K562 (cell line): ENCODE data around the gene ADM2. TPM values are rescaled to one million over a fixed set of nuclear protein-coding genes. Genes with fewer than 3 reads are reported as not detected.

Experiments used
- ELK3 ChIP-seq: fragments of 450-650 bp; formaldehyde crosslinking; IDR thresholded peaks from 2 replicates; pipeline ENCODE4 v1.4.0; 2020; ENCODE audit warnings: mild to moderate bottlenecking
- L3MBTL2 ChIP-seq: fragments of 450-650 bp; IDR thresholded peaks from 2 replicates; pipeline ENCODE4 v1.6.1; 2016; ENCODE audit warnings: mild to moderate bottlenecking, moderate library complexity
- LEF1 ChIP-seq: fragments of 450-650 bp; IDR thresholded peaks from 2 replicates; pipeline ENCODE4 v1.6.1; 2016; ENCODE audit warnings: mild to moderate bottlenecking
- MNT ChIP-seq, 2 experiments: fragments of 450-650 bp; conservative IDR thresholded peaks; 2 replicates each; pipeline ENCODE4 v1.6.1; 2017; ENCODE audit warnings: mild to moderate bottlenecking in 2 of 2, moderate library complexity in 2 of 2
- NFIC ChIP-seq: fragments of 450-650 bp; IDR thresholded peaks from 2 replicates; pipeline ENCODE4 v1.6.1; 2017; ENCODE audit warnings: mild to moderate bottlenecking, inconsistent platforms
- POLR2AphosphoS2 ChIP-seq: IDR thresholded peaks from 2 replicates; pipeline ENCODE4 v1.6.1; 2012; ENCODE audit warnings: low read length, improper control_type of control experiment
- ZBTB33 ChIP-seq: sonication (generic); formaldehyde crosslinking; IDR thresholded peaks from 2 replicates; pipeline ENCODE4 v1.8.1; 2023; ENCODE audit warnings: mild to moderate bottlenecking, missing genetic modification reagents
- ZNF384 ChIP-seq: IDR thresholded peaks from 2 replicates; pipeline ENCODE4 v1.6.1; 2012; ENCODE audit warnings: low read depth, low read length, improper control_type of control experiment
- polyA plus RNA-seq, 8 experiments: library from polyadenylated mRNA; depleted of rRNA in 4 of 8; stranded (reverse) in 5 of 8; unstranded in 3 of 8; fragments of >200 nt; fragmentation: Nextera tagmentation in 2 of 8; fragmentation: Illumina TruSeq in 1 of 8; extraction: Ambion mirVana in 2 of 8; extraction: Trizol in 1 of 8; gene quantifications; 2 replicates each; pipeline versions ENCODE4 v1.2.1 to v1.2.3, GENCODE V29; 2011 to 2014; ENCODE audit warnings: inconsistent platforms in 1 of 8, missing spikeins in 1 of 8
- total RNA-seq, 7 experiments: library from RNA; depleted of rRNA in 6 of 7; stranded (reverse); fragments of >200 nt in 6 of 7; fragmentation: Illumina TruSeq in 2 of 7; extraction: Trizol in 2 of 7; gene quantifications; 2 replicates each; pipeline versions ENCODE4 v1.2.1 to v1.2.3, GENCODE V29; 2011 to 2021; ENCODE audit warnings: low replicate concordance in 1 of 7
- TF ChIP-seq, protein P1 (sequence below): sonication (generic); formaldehyde crosslinking; IDR thresholded peaks from 2 replicates; pipeline ENCODE4 v1.4.0; 2020; ENCODE audit warnings: mild to moderate bottlenecking, missing genetic modification reagents
- TF ChIP-seq, protein P2 (sequence below), 2 experiments: fragments of 450-650 bp; formaldehyde crosslinking in 1 of 2; IDR thresholded peaks; 2 replicates each; pipeline versions ENCODE4 v1.4.0 to v1.6.1; 2014 to 2020; ENCODE audit warnings: mild to moderate bottlenecking in 2 of 2, borderline replicate concordance in 1 of 2, low read depth in 1 of 2

The ADM2 gene
- total and polyA plus RNA-seq, 9 of the 15 experiments (the other 6 are each of a cell fraction or from before 2014, with no cell fraction given), result 0.11 to 5.1 (median 0.38) TPM

GRCh38 chr22:50485221-50486131 lies 4.1 kb downstream of the ADM2 start (continued):
- TF ChIP-seq NFIC, result peak; percentile 29; the same call in 1 of the 2 replicates
- peak; percentile 76 for TF ChIP-seq LEF1
- peak; percentile 53; the same call in 1 of the 2 replicates for TF ChIP-seq ZNF384
- TF ChIP-seq L3MBTL2, result peak; percentile 84; the same call in 1 of the 2 replicates
- peak; percentile 88; the same call in 1 of the 2 replicates for TF ChIP-seq POLR2AphosphoS2
- TF ChIP-seq MNT (conservative IDR thresholded peaks at IDR 0.05), result peak; percentile 44 to 61; a peak in 1 of 4 replicates
- TF ChIP-seq, protein P1, sequence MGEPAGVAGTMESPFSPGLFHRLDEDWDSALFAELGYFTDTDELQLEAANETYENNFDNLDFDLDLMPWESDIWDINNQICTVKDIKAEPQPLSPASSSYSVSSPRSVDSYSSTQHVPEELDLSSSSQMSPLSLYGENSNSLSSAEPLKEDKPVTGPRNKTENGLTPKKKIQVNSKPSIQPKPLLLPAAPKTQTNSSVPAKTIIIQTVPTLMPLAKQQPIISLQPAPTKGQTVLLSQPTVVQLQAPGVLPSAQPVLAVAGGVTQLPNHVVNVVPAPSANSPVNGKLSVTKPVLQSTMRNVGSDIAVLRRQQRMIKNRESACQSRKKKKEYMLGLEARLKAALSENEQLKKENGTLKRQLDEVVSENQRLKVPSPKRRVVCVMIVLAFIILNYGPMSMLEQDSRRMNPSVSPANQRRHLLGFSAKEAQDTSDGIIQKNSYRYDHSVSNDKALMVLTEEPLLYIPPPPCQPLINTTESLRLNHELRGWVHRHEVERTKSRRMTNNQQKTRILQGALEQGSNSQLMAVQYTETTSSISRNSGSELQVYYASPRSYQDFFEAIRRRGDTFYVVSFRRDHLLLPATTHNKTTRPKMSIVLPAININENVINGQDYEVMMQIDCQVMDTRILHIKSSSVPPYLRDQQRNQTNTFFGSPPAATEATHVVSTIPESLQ (CRISPR knock-in tag), result no peak
- TF ChIP-seq ZBTB33 (CRISPR knock-in tag), result peak; percentile 78
- no peak for TF ChIP-seq ELK3 (CRISPR knock-in tag)
- TF ChIP-seq, protein P2, sequence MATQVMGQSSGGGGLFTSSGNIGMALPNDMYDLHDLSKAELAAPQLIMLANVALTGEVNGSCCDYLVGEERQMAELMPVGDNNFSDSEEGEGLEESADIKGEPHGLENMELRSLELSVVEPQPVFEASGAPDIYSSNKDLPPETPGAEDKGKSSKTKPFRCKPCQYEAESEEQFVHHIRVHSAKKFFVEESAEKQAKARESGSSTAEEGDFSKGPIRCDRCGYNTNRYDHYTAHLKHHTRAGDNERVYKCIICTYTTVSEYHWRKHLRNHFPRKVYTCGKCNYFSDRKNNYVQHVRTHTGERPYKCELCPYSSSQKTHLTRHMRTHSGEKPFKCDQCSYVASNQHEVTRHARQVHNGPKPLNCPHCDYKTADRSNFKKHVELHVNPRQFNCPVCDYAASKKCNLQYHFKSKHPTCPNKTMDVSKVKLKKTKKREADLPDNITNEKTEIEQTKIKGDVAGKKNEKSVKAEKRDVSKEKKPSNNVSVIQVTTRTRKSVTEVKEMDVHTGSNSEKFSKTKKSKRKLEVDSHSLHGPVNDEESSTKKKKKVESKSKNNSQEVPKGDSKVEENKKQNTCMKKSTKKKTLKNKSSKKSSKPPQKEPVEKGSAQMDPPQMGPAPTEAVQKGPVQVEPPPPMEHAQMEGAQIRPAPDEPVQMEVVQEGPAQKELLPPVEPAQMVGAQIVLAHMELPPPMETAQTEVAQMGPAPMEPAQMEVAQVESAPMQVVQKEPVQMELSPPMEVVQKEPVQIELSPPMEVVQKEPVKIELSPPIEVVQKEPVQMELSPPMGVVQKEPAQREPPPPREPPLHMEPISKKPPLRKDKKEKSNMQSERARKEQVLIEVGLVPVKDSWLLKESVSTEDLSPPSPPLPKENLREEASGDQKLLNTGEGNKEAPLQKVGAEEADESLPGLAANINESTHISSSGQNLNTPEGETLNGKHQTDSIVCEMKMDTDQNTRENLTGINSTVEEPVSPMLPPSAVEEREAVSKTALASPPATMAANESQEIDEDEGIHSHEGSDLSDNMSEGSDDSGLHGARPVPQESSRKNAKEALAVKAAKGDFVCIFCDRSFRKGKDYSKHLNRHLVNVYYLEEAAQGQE (IDR thresholded peaks at IDR 0.05; ENCODE audit: borderline replicate concordance), result peak; percentile 32; the same call in 1 of the 2 replicates
- TF ChIP-seq, protein P2 (CRISPR knock-in tag; IDR thresholded peaks at IDR 0.05; ENCODE audit: low read depth), result no peak
